Pons (tissue), 1 donor: ENCODE data around the gene CPT1C.

Experiments used
- DNase-seq: peaks from one replicate; pipeline ENCODE4 v3.0.0-alpha.2; 2016; ENCODE audit warnings: low spot score

The CPT1C gene

GRCh38 chr19:49690656-49691242 is at the start of gene CPT1C:
TSS of gene CPT1C (plus strand) at chr19:49691116. CDS start at chr19:49692253, 1,137 bp downstream.
- peak; percentile 84 for DNase-seq

GRCh38 chr19:49641688-49642491 is 49.0 kb upstream of the CPT1C start, which contains the start of gene SCAF1:
TSS of gene SCAF1 (plus strand) at chr19:49642209. CDS start at chr19:49645027, 2,818 bp downstream.
- DNase-seq = peak; percentile 99

GRCh38 chr19:49642492-49643035 is 48.4 kb upstream of the CPT1C start:
- peak; percentile 20 for DNase-seq

- DNase-seq = no peak
These were observed 47.5 kb upstream of the CPT1C start for GRCh38 chr19:49643466-49643865.

GRCh38 chr19:49645592-49645991 is 45.3 kb upstream of the CPT1C start:
- DNase-seq = no peak

- DNase-seq = no peak
These were observed 44.9 kb upstream of the CPT1C start for GRCh38 chr19:49645995-49646394.

- DNase-seq = no peak
These were observed 44.3 kb upstream of the CPT1C start for GRCh38 chr19:49646586-49646985.

- DNase-seq = no peak
These were observed 39.7 kb upstream of the CPT1C start for GRCh38 chr19:49651029-49651819.

GRCh38 chr19:49651820-49652550 is 38.9 kb upstream of the CPT1C start:
- DNase-seq = no peak

GRCh38 chr19:49652551-49653465 is 38.1 kb upstream of the CPT1C start:
- DNase-seq = no peak

- DNase-seq = no peak
These were observed 37.5 kb upstream of the CPT1C start for GRCh38 chr19:49653466-49653806.

- DNase-seq = no peak
These were observed 36.3 kb upstream of the CPT1C start for GRCh38 chr19:49654581-49654980.

- DNase-seq = no peak
These were observed 35.1 kb upstream of the CPT1C start for GRCh38 chr19:49655570-49656455.

- DNase-seq = no peak
These were observed 34.3 kb upstream of the CPT1C start for GRCh38 chr19:49656456-49657109.

- DNase-seq = no peak
These were observed 33.3 kb upstream of the CPT1C start for GRCh38 chr19:49657493-49658138.

- DNase-seq = no peak
These were observed 32.8 kb upstream of the CPT1C start for GRCh38 chr19:49658139-49658517.

GRCh38 chr19:49658566-49659442 is 32.1 kb upstream of the CPT1C start:
- DNase-seq = no peak
